Trophoblast cell (in vitro differentiated cells and primary cell): ENCODE results near the gene BCAS4.

Experiments used
- DNase-seq, 2 donors: peaks; one replicate each; pipeline ENCODE4 v3.0.0-alpha.2; 2016
- H2AFZ ChIP-seq: 2 replicates; pipeline ENCODE4 v1.6.1; 2013; ENCODE audit warnings: low read length, moderate library complexity, mild to moderate bottlenecking; ENCODE audit not compliant: insufficient read depth, poor library complexity
- H2AK5ac ChIP-seq: 2 replicates; pipeline ENCODE4 v1.6.1; 2013; ENCODE audit warnings: mild to moderate bottlenecking, low read length
- H2BK120ac ChIP-seq: 2 replicates; pipeline ENCODE4 v1.6.1; 2013; ENCODE audit warnings: low read length, mild to moderate bottlenecking, moderate library complexity; ENCODE audit not compliant: insufficient read depth, poor library complexity
- H2BK12ac ChIP-seq: 2 replicates; pipeline ENCODE4 v1.6.1; 2013; ENCODE audit warnings: mild to moderate bottlenecking, low read length, moderate library complexity
- H2BK5ac ChIP-seq: 2 replicates; pipeline ENCODE4 v1.6.1; 2013; ENCODE audit warnings: low read length, low read depth, moderate library complexity, mild to moderate bottlenecking; ENCODE audit not compliant: poor library complexity
- H3K14ac ChIP-seq: 2 replicates; pipeline ENCODE4 v1.6.1; 2013; ENCODE audit warnings: mild to moderate bottlenecking, low read length
- H3K18ac ChIP-seq: 2 replicates; pipeline ENCODE4 v1.6.1; 2013; ENCODE audit warnings: mild to moderate bottlenecking, low read length
- H3K23ac ChIP-seq: 2 replicates; pipeline ENCODE4 v1.6.1; 2013; ENCODE audit warnings: low read length
- H3K27ac ChIP-seq: 2 replicates; pipeline ENCODE4 v1.5.1; 2013; ENCODE audit warnings: low read depth, mild to moderate bottlenecking, inconsistent platforms, low read length, moderate library complexity
- H3K27me3 ChIP-seq: 2 replicates; pipeline ENCODE4 v1.6.1; 2013; ENCODE audit warnings: inconsistent platforms, mild to moderate bottlenecking, low read length, moderate library complexity; ENCODE audit not compliant: insufficient read depth
- H3K36me3 ChIP-seq, 2 experiments: 1 replicate in 1 of 2; 2 replicates in 1 of 2; pipeline ENCODE4 v1.6.1; 2013; ENCODE audit warnings: low read length in 2 of 2, mild to moderate bottlenecking in 2 of 2, moderate library complexity in 1 of 2; ENCODE audit not compliant: insufficient read depth in 2 of 2, control insufficient read depth in 1 of 2
- H3K4ac ChIP-seq: 2 replicates; pipeline ENCODE4 v1.6.1; 2013; ENCODE audit warnings: low read depth, mild to moderate bottlenecking, low read length, moderate library complexity
- H3K4me1 ChIP-seq, 2 experiments: 1 replicate in 1 of 2; 2 replicates in 1 of 2; pipeline ENCODE4 v1.6.1; 2013; ENCODE audit warnings: low read length in 2 of 2, mild to moderate bottlenecking in 2 of 2, moderate library complexity in 1 of 2; ENCODE audit not compliant: insufficient read depth in 2 of 2, control insufficient read depth in 1 of 2
- H3K4me2 ChIP-seq: 2 replicates; pipeline ENCODE4 v1.6.1; 2013; ENCODE audit warnings: inconsistent platforms, mild to moderate bottlenecking, low read length, moderate library complexity
- H3K4me3 ChIP-seq: 2 replicates; pipeline ENCODE4 v1.5.1; 2013; ENCODE audit warnings: mild to moderate bottlenecking, low read depth, low read length, inconsistent platforms
- H3K79me1 ChIP-seq: one replicate; pipeline ENCODE4 v1.6.1; 2013; ENCODE audit warnings: low read length
- H3K79me2 ChIP-seq: 2 replicates; pipeline ENCODE4 v1.6.1; 2013; ENCODE audit warnings: low read length, mild to moderate bottlenecking; ENCODE audit not compliant: control insufficient read depth, insufficient read depth, poor library complexity
- H3K9ac ChIP-seq: 2 replicates; pipeline ENCODE4 v1.6.1; 2013; ENCODE audit warnings: mild to moderate bottlenecking, low read length
- H3K9me3 ChIP-seq: 2 replicates; pipeline ENCODE4 v1.6.1; 2013; ENCODE audit warnings: low read depth, mild to moderate bottlenecking, control low read depth, inconsistent platforms, low read length; ENCODE audit not compliant: insufficient read depth
- H4K12ac ChIP-seq: 2 replicates; pipeline ENCODE4 v1.6.1; 2013; ENCODE audit warnings: low read depth, mild to moderate bottlenecking, low read length, moderate library complexity
- H4K8ac ChIP-seq: 2 replicates; pipeline ENCODE4 v1.6.1; 2013; ENCODE audit warnings: low read depth, mild to moderate bottlenecking, low read length, moderate library complexity
- H4K91ac ChIP-seq: one replicate; pipeline ENCODE4 v1.6.1; 2013; ENCODE audit warnings: low read depth, mild to moderate bottlenecking, low read length, moderate library complexity
- WGBS: extraction: QIAGEN DNeasy Blood & Tissue Kit; methylation state at CpG from one replicate; pipeline ENCODE4 v1.1.7; 2013; ENCODE audit warnings: missing lambda C conversion rate; ENCODE audit not compliant: insufficient read length, insufficient coverage; ENCODE audit errors: extremely low coverage; 5-methylcytosine and 5-hydroxymethylcytosine counted together

BCAS4 gene

DNA sequence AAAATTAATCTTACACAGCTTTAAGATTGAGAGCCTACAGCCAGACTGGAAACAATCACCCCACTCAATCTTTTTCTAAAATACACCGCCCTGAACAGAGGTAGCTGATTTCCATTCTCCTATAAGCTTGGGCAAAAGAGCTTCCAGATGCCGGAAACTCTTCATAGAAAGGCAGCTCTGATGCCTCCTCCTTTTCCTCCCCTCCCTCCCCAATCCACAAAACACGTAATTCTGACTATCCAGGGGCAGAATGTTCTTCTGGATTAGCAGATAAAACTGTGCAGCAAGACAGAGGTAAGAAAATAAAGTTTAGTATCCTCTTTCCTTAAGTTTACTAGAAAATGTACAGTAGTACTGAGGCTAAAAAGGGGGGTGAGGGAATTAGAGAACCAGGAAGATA lies 120.6 kb downstream of the BCAS4 start:
- H3K79me1 ChIP-seq, result no peaks in the 10 kb centered on the region
- WGBS, result no CpG with 5 or more reads among the region's 3 CpGs

GRCh38 chr20:50916257-50916656 lies 121.4 kb downstream of the BCAS4 start:
- no CpG with 5 or more reads among the region's 5 CpGs for WGBS
- H4K8ac ChIP-seq, result no peak overlapping the region
- no peak overlapping the region for H2BK120ac ChIP-seq
- no peaks in the 10 kb centered on the region for H3K9me3 ChIP-seq
- H2BK5ac ChIP-seq, result no peak overlapping the region
- H2AK5ac ChIP-seq, result no peak overlapping the region
- H3K23ac ChIP-seq, result no peak overlapping the region
- no peak overlapping the region for H4K12ac ChIP-seq
- DNase-seq, result peak; percentile 36 to 67
- no peak overlapping the region for H3K27ac ChIP-seq
- H3K18ac ChIP-seq, result no peak overlapping the region
- no peaks in the 10 kb centered on the region for H3K27me3 ChIP-seq
- no peak overlapping the region for H4K91ac ChIP-seq
- H3K4me3 ChIP-seq, result no peak overlapping the region
- no peak overlapping the region for H3K9ac ChIP-seq
- no peak overlapping the region for H3K4me2 ChIP-seq
- no peak overlapping the region for H2BK12ac ChIP-seq
- peaks cover 15% of the 10 kb centered on the region for H3K79me2 ChIP-seq
- H3K4me1 ChIP-seq, result peaks cover 0 to 3% of the 10 kb centered on the region in 2 experiments
- no peaks in the 10 kb centered on the region for H3K79me1 ChIP-seq
- peak overlapping the region; percentile 91 for H3K4ac ChIP-seq
- peaks cover 7 to 12% of the 10 kb centered on the region in 2 experiments for H3K36me3 ChIP-seq
- no peak overlapping the region for H3K14ac ChIP-seq
- H2AFZ ChIP-seq, result no peak overlapping the region

More for the DNA sequence above, 120.6 kb downstream of the BCAS4 start:
- no peak overlapping the region for H3K18ac ChIP-seq
- no peak for DNase-seq
- H3K79me2 ChIP-seq, result peaks cover 19% of the 10 kb centered on the region
- no peak overlapping the region for H3K14ac ChIP-seq
- H2AK5ac ChIP-seq, result no peak overlapping the region
- no peak overlapping the region for H4K8ac ChIP-seq
- no peak overlapping the region for H3K4me2 ChIP-seq
- H2BK5ac ChIP-seq, result no peak overlapping the region
- H2BK120ac ChIP-seq, result no peak overlapping the region
- H4K91ac ChIP-seq, result no peak overlapping the region
- peaks cover 10 to 12% of the 10 kb centered on the region in 2 experiments for H3K36me3 ChIP-seq
- no peak overlapping the region for H2BK12ac ChIP-seq
- H3K23ac ChIP-seq, result no peak overlapping the region
- H4K12ac ChIP-seq, result no peak overlapping the region
- H3K4me3 ChIP-seq, result no peak overlapping the region
- no peaks in the 10 kb centered on the region for H3K9me3 ChIP-seq
- H3K4me1 ChIP-seq, result peaks cover 0 to 3% of the 10 kb centered on the region in 2 experiments
- H3K27me3 ChIP-seq, result no peaks in the 10 kb centered on the region
- H3K4ac ChIP-seq, result peak overlapping the region; percentile 91
- no peak overlapping the region for H3K27ac ChIP-seq
- H3K9ac ChIP-seq, result no peak overlapping the region
- no peak overlapping the region for H2AFZ ChIP-seq

DNA sequence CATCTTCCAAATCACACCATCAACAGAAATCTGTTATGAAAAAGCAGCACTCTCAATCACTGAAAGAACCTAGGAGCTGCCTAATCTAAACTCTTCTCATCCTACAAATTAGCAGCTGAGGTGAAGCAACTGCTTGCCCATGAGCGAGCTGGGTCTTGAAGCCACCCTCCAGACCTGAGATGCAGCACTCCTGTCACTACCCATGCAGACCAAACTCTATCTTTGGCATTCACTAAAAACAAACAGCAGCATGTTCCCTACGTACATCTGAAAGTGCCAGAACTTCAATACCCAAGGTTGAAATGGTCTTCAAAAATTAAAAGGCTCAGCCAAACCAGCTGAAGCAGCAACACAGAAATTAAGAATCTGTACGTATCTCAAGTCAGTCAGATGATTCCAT lies 122.1 kb downstream of the BCAS4 start:
- Histone ChIP-seq H3K27ac (no peak overlapping the region), H2BK12ac (no peak overlapping the region), H2AFZ (no peak overlapping the region), H3K4ac (peak overlapping the region; percentile 90), H2BK120ac (no peak overlapping the region), H2BK5ac (no peak overlapping the region), H2AK5ac (no peak overlapping the region), H3K4me2 (no peak overlapping the region), H3K23ac (no peak overlapping the region), H4K91ac (no peak overlapping the region), H4K12ac (no peak overlapping the region), H4K8ac (no peak overlapping the region), H3K4me3 (no peak overlapping the region), H3K36me3 (peaks cover 7 to 12% of the 10 kb centered on the region in 2 experiments), H3K9me3 (no peaks in the 10 kb centered on the region), H3K79me2 (peaks cover 17% of the 10 kb centered on the region), H3K79me1 (no peaks in the 10 kb centered on the region), H3K27me3 (no peaks in the 10 kb centered on the region), H3K4me1 (peaks cover 2 to 4% of the 10 kb centered on the region in 2 experiments), H3K18ac (no peak overlapping the region), H3K14ac (no peak overlapping the region), H3K9ac (no peak overlapping the region)
- no peak for DNase-seq
- WGBS, result no CpG with 5 or more reads among the region's 3 CpGs

- Histone ChIP-seq H3K4me2 (no peak overlapping the region), H4K91ac (no peak overlapping the region), H4K12ac (no peak overlapping the region), H4K8ac (no peak overlapping the region), H3K4me1 (peaks cover 5 to 10% of the 10 kb centered on the region in 2 experiments), H2BK120ac (no peak overlapping the region), H2AFZ (no peak overlapping the region), H3K9me3 (no peaks in the 10 kb centered on the region), H3K18ac (no peak overlapping the region), H3K27ac (no peak overlapping the region), H2AK5ac (no peak overlapping the region), H3K27me3 (no peaks in the 10 kb centered on the region), H3K79me2 (peaks cover 18% of the 10 kb centered on the region), H3K79me1 (no peaks in the 10 kb centered on the region), H3K23ac (no peak overlapping the region), H3K9ac (no peak overlapping the region), H3K14ac (no peak overlapping the region), H3K4me3 (no peak overlapping the region), H3K4ac (peak overlapping the region; percentile 31), H2BK12ac (no peak overlapping the region), H3K36me3 (peaks cover 4 to 15% of the 10 kb centered on the region in 2 experiments), H2BK5ac (no peak overlapping the region)
- no CpG with 5 or more reads among the region's 3 CpGs for WGBS
- no peak for DNase-seq
These were observed 123.5 kb downstream of the BCAS4 start for GRCh38 chr20:50918403-50918802.
